HEK293 (cell line): ENCODE measurements around the gene UBE3B.

Experiments used
- CTCF ChIA-PET: fragments of 350-600 bp; formaldehyde crosslinking; extraction: SDS; loops from one replicate; lab custom pipeline; 2021; ENCODE audit warnings: antibody characterized with exemption; lab: Yijun Ruan, JAX
- POLR2A ChIA-PET: fragments of 300-600 bp; formaldehyde crosslinking; extraction: SDS; loops from one replicate; lab custom pipeline; 2020; ENCODE audit warnings: antibody characterized with exemption, inconsistent platforms; lab: Yijun Ruan, JAX
- H3K27ac ChIP-seq: fragments of 200-500 bp; sonication (Bioruptor generic); 2 replicates; pipeline ENCODE4 v1.5.1; 2014; ENCODE audit warnings: low read depth, low read length, control low read depth, inconsistent platforms; ENCODE audit errors: extremely low read depth
- H3K36me3 ChIP-seq, 2 experiments: fragments of 200-500 bp in 1 of 2; sonication (Bioruptor generic) in 1 of 2; 1 replicate in 1 of 2; 2 replicates in 1 of 2; pipeline ENCODE4 v1.5.1; 2014 to 2017; ENCODE audit warnings: inconsistent platforms in 2 of 2, low read length in 2 of 2; ENCODE audit not compliant: control insufficient read depth in 2 of 2, insufficient read depth in 1 of 2
- H3K4me1 ChIP-seq: fragments of 200-500 bp; sonication (Bioruptor generic); 2 replicates; pipeline ENCODE4 v1.5.1; 2014; ENCODE audit warnings: mild to moderate bottlenecking, low read length, inconsistent platforms; ENCODE audit not compliant: control insufficient read depth, insufficient read depth
- H3K4me3 ChIP-seq: 2 replicates; pipeline ENCODE4 v1.5.1; 2011; ENCODE audit warnings: low read depth, mild to moderate bottlenecking, control low read depth, low read length, moderate library complexity
- H3K9me3 ChIP-seq: fragments of 200-500 bp; sonication (Bioruptor generic); 2 replicates; pipeline ENCODE4 v1.5.1; 2014; ENCODE audit warnings: low read depth, low read length, inconsistent platforms; ENCODE audit not compliant: control insufficient read depth, insufficient read depth
- GLIS2 ChIP-seq: fragments of 450-650 bp; formaldehyde crosslinking; IDR thresholded peaks from 2 replicates; pipeline ENCODE4 v1.5.1; 2016; ENCODE audit warnings: missing biosample characterization, missing genetic modification characterization
- KLF17 ChIP-seq: fragments of 450-650 bp; formaldehyde crosslinking; IDR thresholded peaks from 2 replicates; pipeline ENCODE4 v1.5.1; 2016; ENCODE audit warnings: missing biosample characterization, missing genetic modification characterization
- MEIS1 ChIP-seq: sonication (generic); formaldehyde crosslinking; IDR thresholded peaks from 2 replicates; pipeline ENCODE4 v1.8.1; 2022; ENCODE audit warnings: missing genetic modification reagents, mild to moderate bottlenecking, borderline replicate concordance
- MZF1 ChIP-seq: fragments of 450-650 bp; formaldehyde crosslinking; IDR thresholded peaks from 2 replicates; pipeline ENCODE4 v1.5.1; 2017; ENCODE audit warnings: missing biosample characterization, missing genetic modification characterization, borderline replicate concordance
- SCRT2 ChIP-seq: fragments of 450-650 bp; formaldehyde crosslinking; IDR thresholded peaks from 2 replicates; pipeline ENCODE4 v1.5.1; 2016; ENCODE audit warnings: missing biosample characterization, missing genetic modification characterization
- YY1 ChIP-seq: fragments of 450-650 bp; formaldehyde crosslinking; IDR thresholded peaks from 2 replicates; pipeline ENCODE4 v1.5.1; 2018; ENCODE audit warnings: missing biosample characterization, missing genetic modification characterization
- ZBTB7A ChIP-seq: fragments of 450-650 bp; formaldehyde crosslinking; IDR thresholded peaks from 2 replicates; pipeline ENCODE4 v1.5.1; 2016; ENCODE audit warnings: low read depth, missing biosample characterization, missing genetic modification characterization
- ZFP3 ChIP-seq: fragments of 450-650 bp; formaldehyde crosslinking; IDR thresholded peaks from 2 replicates; pipeline ENCODE4 v1.5.1; 2016; ENCODE audit warnings: low read depth, missing biosample characterization, missing genetic modification characterization
- ZIC2 ChIP-seq: fragments of 450-650 bp; formaldehyde crosslinking; IDR thresholded peaks from 2 replicates; pipeline ENCODE4 v1.5.1; 2016; ENCODE audit warnings: missing biosample characterization, missing genetic modification characterization
- ZNF121 ChIP-seq: fragments of 450-650 bp; formaldehyde crosslinking; IDR thresholded peaks from 2 replicates; pipeline ENCODE4 v1.5.1; 2016; ENCODE audit warnings: missing biosample characterization, missing genetic modification characterization
- ZNF155 ChIP-seq: fragments of 450-650 bp; formaldehyde crosslinking; IDR thresholded peaks from 2 replicates; pipeline ENCODE4 v1.5.1; 2016; ENCODE audit warnings: missing biosample characterization, missing genetic modification characterization
- ZNF19 ChIP-seq: fragments of 450-650 bp; formaldehyde crosslinking; IDR thresholded peaks from 2 replicates; pipeline ENCODE4; 2016; ENCODE audit warnings: missing biosample characterization, missing genetic modification characterization, low read depth
- ZNF24 ChIP-seq: fragments of 450-650 bp; formaldehyde crosslinking; IDR thresholded peaks from 2 replicates; pipeline ENCODE4 v1.5.1; 2016; ENCODE audit warnings: missing biosample characterization, missing genetic modification characterization
- ZNF433 ChIP-seq: fragments of 450-650 bp; formaldehyde crosslinking; IDR thresholded peaks from 2 replicates; pipeline ENCODE4 v1.5.1; 2016; ENCODE audit warnings: missing biosample characterization, missing genetic modification characterization, low read depth
- ZNF48 ChIP-seq: fragments of 450-650 bp; formaldehyde crosslinking; IDR thresholded peaks from 2 replicates; pipeline ENCODE4 v1.5.1; 2016; ENCODE audit warnings: missing biosample characterization, missing genetic modification characterization
- ZNF560 ChIP-seq: fragments of 450-650 bp; formaldehyde crosslinking; IDR thresholded peaks from 2 replicates; pipeline ENCODE4 v1.5.1; 2017; ENCODE audit warnings: missing biosample characterization, missing genetic modification characterization, borderline replicate concordance
- ZNF626 ChIP-seq: fragments of 450-650 bp; sonication (Bioruptor Pico); formaldehyde crosslinking; IDR thresholded peaks from 2 replicates; pipeline ENCODE4 v1.5.1; 2018; ENCODE audit warnings: missing biosample characterization, missing genetic modification characterization, inconsistent platforms
- ZNF776 ChIP-seq: fragments of 450-650 bp; formaldehyde crosslinking; IDR thresholded peaks from 2 replicates; pipeline ENCODE4 v1.5.0; 2017; ENCODE audit warnings: missing biosample characterization, missing genetic modification characterization, borderline replicate concordance

The UBE3B gene

GRCh38 chr12:109577311-109577710 is 99.9 kb downstream of the UBE3B start:
- no peaks in the 10 kb centered on the region for H3K9me3 ChIP-seq
- ChIA-PET CTCF (interaction anchor here (1.6 kb wide), 1 partner anchor 20 kb away, joined by 8 read pairs; no protein-coding TSS in a partner anchor), POLR2A (interaction anchor here (0.7 kb wide), 1 partner anchor 34 kb away, joined by 3 read pairs; no protein-coding TSS in a partner anchor)
- H3K36me3 ChIP-seq, result peaks cover 0 to 60% of the 10 kb centered on the region in 2 experiments; a peak in 2 of 3 replicates
- no peak overlapping the region for H3K27ac ChIP-seq
- no peak for TF ChIP-seq ZFP3 (tag by site-specific recombination)
- peak; percentile 53; the same call in 1 of the 2 replicates for TF ChIP-seq ZNF121
- no peak for TF ChIP-seq MZF1 (tag by site-specific recombination)
- no peak for TF ChIP-seq SCRT2
- no peaks in the 10 kb centered on the region for H3K4me1 ChIP-seq
- H3K4me3 ChIP-seq, result no peak overlapping the region

- POLR2A ChIA-PET, result no interaction called here
- CTCF ChIA-PET, result interaction anchor here (0.5 to 1.6 kb wide), 3 partner anchors 17 to 19 kb away, joined by 3 to 8 read pairs (median 4); no protein-coding TSS in a partner anchor
- no peaks in the 10 kb centered on the region for H3K4me1 ChIP-seq
- no peak overlapping the region for H3K4me3 ChIP-seq
- no peaks in the 10 kb centered on the region for H3K9me3 ChIP-seq
- no peak for TF ChIP-seq ZNF776 (tag by site-specific recombination)
- TF ChIP-seq GLIS2 (tag by site-specific recombination), result no peak
- no peak for TF ChIP-seq ZNF155 (tag by site-specific recombination)
- TF ChIP-seq ZNF560 (tag by site-specific recombination), result no peak
- TF ChIP-seq ZIC2 (tag by site-specific recombination), result no peak
- TF ChIP-seq ZNF121, result 0 out of 2 replicates have a peak, but pooled peaks have one; percentile 6
- no peak for TF ChIP-seq ZNF24 (tag by site-specific recombination)
- no peak for TF ChIP-seq MZF1 (tag by site-specific recombination)
- no peak overlapping the region for H3K27ac ChIP-seq
- peaks cover 0 to 60% of the 10 kb centered on the region in 2 experiments; a peak in 2 of 3 replicates for H3K36me3 ChIP-seq
Observed at GRCh38 chr12:109578330-109578927, 101.0 kb downstream of the UBE3B start.

GRCh38 chr12:109579639-109580038 is 102.2 kb downstream of the UBE3B start:
- Histone ChIP-seq H3K36me3 (peaks cover 4 to 64% of the 10 kb centered on the region in 2 experiments), H3K27ac (no peak overlapping the region), H3K4me1 (no peaks in the 10 kb centered on the region), H3K4me3 (no peak overlapping the region), H3K9me3 (no peaks in the 10 kb centered on the region)
- no peak for TF ChIP-seq ZNF48 (tag by site-specific recombination)
- ChIA-PET POLR2A (no interaction called here), CTCF (no interaction called here)

- ChIA-PET POLR2A (no interaction called here), CTCF (interaction anchor here (2.2 kb wide), 1 partner anchor 17 kb away, joined by 5 read pairs; no protein-coding TSS in a partner anchor)
- no peaks in the 10 kb centered on the region for H3K4me1 ChIP-seq
- H3K4me3 ChIP-seq, result no peak overlapping the region
- no peak for TF ChIP-seq ZNF19
- TF ChIP-seq ZNF433 (tag by site-specific recombination), result no peak
- no peak for TF ChIP-seq KLF17
- TF ChIP-seq MEIS1 (CRISPR knock-in tag), result no peak
- TF ChIP-seq ZBTB7A (tag by site-specific recombination), result no peak
- no peak for TF ChIP-seq YY1 (tag by site-specific recombination)
- no peak for TF ChIP-seq ZNF626 (tag by site-specific recombination)
- H3K27ac ChIP-seq, result no peak overlapping the region
- H3K36me3 ChIP-seq, result peaks cover 4 to 64% of the 10 kb centered on the region in 2 experiments
- H3K9me3 ChIP-seq, result no peaks in the 10 kb centered on the region
Observed at GRCh38 chr12:109580272-109580671, 102.8 kb downstream of the UBE3B start.
